ENCODE data around the gene PLEKHG4B.

- no peak for TF ChIP-seq CTCF (IDR thresholded peaks at IDR 0.05)
- no peak for TF ChIP-seq POLR2A (IDR thresholded peaks at IDR 0.05)
These were observed 68.2 kb downstream of the PLEKHG4B start for GRCh38 chr5:160173-160510.
